SK-N-MC (cell line): Measurements from ENCODE around the gene TNK2.

Experiments
- DNase-seq: peaks from one replicate; pipeline ENCODE4 v3.0.0-alpha.2; 2011; ENCODE audit warnings: low read depth, low spot score
- H3K27ac ChIP-seq: fragments of 200-600 bp; sonication (generic); 2 replicates; pipeline ENCODE4 v1.5.1; 2016; ENCODE audit warnings: mixed run types
- H3K36me3 ChIP-seq: fragments of 200-600 bp; sonication (generic); 2 replicates; pipeline ENCODE4 v1.6.1; 2017; ENCODE audit warnings: antibody characterized with exemption, low read length, mixed read lengths; ENCODE audit not compliant: insufficient read depth
- H3K4me3 ChIP-seq: fragments of 200-600 bp; sonication (generic); 2 replicates; pipeline ENCODE4 v1.5.1; 2016
- H3K9ac ChIP-seq: fragments of 200-600 bp; sonication (generic); 2 replicates; pipeline ENCODE4 v1.8.0; 2017; ENCODE audit warnings: mixed run types, mixed read lengths; ENCODE audit not compliant: insufficient read length
- H3K9me3 ChIP-seq: fragments of 200-600 bp; sonication (generic); 2 replicates; pipeline ENCODE4 v1.6.1; 2017; ENCODE audit warnings: low read depth, mild to moderate bottlenecking, antibody characterized with exemption, low read length, moderate library complexity, mixed read lengths
- EZH2 ChIP-seq: fragments of 200-600 bp; sonication (generic); IDR thresholded peaks from one replicate; pipeline ENCODE4 v1.6.1; 2017; ENCODE audit warnings: antibody characterized with exemption
- FOXP2 ChIP-seq: optimal IDR thresholded peaks from 2 replicates; pipeline ENCODE3; 2011; ENCODE audit warnings: mild to moderate bottlenecking, moderate library complexity; ENCODE audit not compliant: insufficient read depth; ENCODE audit errors: extremely low read length, control extremely low read depth
- POLR2AphosphoS5 ChIP-seq: IDR thresholded peaks from 2 replicates; pipeline ENCODE4 v1.6.1; 2012; ENCODE audit warnings: mild to moderate bottlenecking, low read depth, low read length, borderline replicate concordance

TNK2 gene

GRCh38 chr3:195899701-195900435, 8.5 kb downstream of the TNK2 start:
- TF ChIP-seq FOXP2 (no peak), POLR2AphosphoS5 (no peak), EZH2 (no peak)
- Histone ChIP-seq H3K9me3 (no peaks in the 10 kb centered on the region), H3K9ac (no peak overlapping the region), H3K27ac (no peak overlapping the region), H3K4me3 (no peak overlapping the region), H3K36me3 (no peaks in the 10 kb centered on the region)
- no peak for DNase-seq

GRCh38 chr3:195897853-195898415, 10.4 kb downstream of the TNK2 start:
- Histone ChIP-seq H3K36me3 (no peaks in the 10 kb centered on the region), H3K4me3 (no peak overlapping the region), H3K9ac (no peak overlapping the region), H3K27ac (no peak overlapping the region), H3K9me3 (no peaks in the 10 kb centered on the region)
- no peak for DNase-seq
- TF ChIP-seq EZH2 (no peak), POLR2AphosphoS5 (no peak), FOXP2 (no peak)

GRCh38 chr3:195897081-195897852, 11.1 kb downstream of the TNK2 start:
- Histone ChIP-seq H3K4me3 (no peak overlapping the region), H3K27ac (no peak overlapping the region; the same call in 1 of the 2 replicates), H3K36me3 (no peaks in the 10 kb centered on the region), H3K9me3 (no peaks in the 10 kb centered on the region), H3K9ac (no peak overlapping the region)
- no peak for TF ChIP-seq POLR2AphosphoS5
- no peak for DNase-seq

- H3K9ac ChIP-seq, result peak overlapping the region; percentile 71
- H3K4me3 ChIP-seq, result peak overlapping the region; percentile 82
- no peak for DNase-seq
- H3K36me3 ChIP-seq, result no peaks in the 10 kb centered on the region
- TF ChIP-seq POLR2AphosphoS5, result no peak
- TF ChIP-seq FOXP2, result no peak
- TF ChIP-seq EZH2, result no peak
- H3K27ac ChIP-seq, result peak overlapping the region; percentile 48
- H3K9me3 ChIP-seq, result no peaks in the 10 kb centered on the region
These were observed 11.8 kb downstream of the TNK2 start for GRCh38 chr3:195896361-195897080.

GRCh38 chr3:195895861-195896360, 12.4 kb downstream of the TNK2 start:
- peak overlapping the region; percentile 71 for H3K9ac ChIP-seq
- TF ChIP-seq FOXP2 (peak; percentile 58), POLR2AphosphoS5 (peak; percentile 57; the same call in 1 of the 2 replicates), EZH2 (no peak)
- peak overlapping the region; percentile 82 for H3K4me3 ChIP-seq
- no peak for DNase-seq
- peak overlapping the region; percentile 48 for H3K27ac ChIP-seq
- H3K36me3 ChIP-seq, result no peaks in the 10 kb centered on the region
- no peaks in the 10 kb centered on the region for H3K9me3 ChIP-seq

GRCh38 chr3:195895078-195895860, 13.1 kb downstream of the TNK2 start:
- H3K27ac ChIP-seq, result no peak overlapping the region; the same call in 1 of the 2 replicates
- TF ChIP-seq POLR2AphosphoS5 (no peak), EZH2 (no peak), FOXP2 (no peak)
- no peak for DNase-seq
- peak overlapping the region; percentile 82 for H3K4me3 ChIP-seq
- peak overlapping the region; percentile 75 for H3K9ac ChIP-seq
- no peaks in the 10 kb centered on the region for H3K9me3 ChIP-seq
- no peaks in the 10 kb centered on the region for H3K36me3 ChIP-seq

- H3K9me3 ChIP-seq, result no peaks in the 10 kb centered on the region
- H3K27ac ChIP-seq, result no peak overlapping the region
- peak overlapping the region; percentile 7 for H3K9ac ChIP-seq
- no peak for DNase-seq
- no peaks in the 10 kb centered on the region for H3K36me3 ChIP-seq
- no peak for TF ChIP-seq POLR2AphosphoS5
- TF ChIP-seq EZH2, result no peak
- TF ChIP-seq FOXP2, result no peak
- peak overlapping the region; percentile 82 for H3K4me3 ChIP-seq
These were observed 14.4 kb downstream of the TNK2 start for GRCh38 chr3:195893916-195894465.
